ENCODE data around the gene PLXNC1.

The PLXNC1 gene

DNA sequence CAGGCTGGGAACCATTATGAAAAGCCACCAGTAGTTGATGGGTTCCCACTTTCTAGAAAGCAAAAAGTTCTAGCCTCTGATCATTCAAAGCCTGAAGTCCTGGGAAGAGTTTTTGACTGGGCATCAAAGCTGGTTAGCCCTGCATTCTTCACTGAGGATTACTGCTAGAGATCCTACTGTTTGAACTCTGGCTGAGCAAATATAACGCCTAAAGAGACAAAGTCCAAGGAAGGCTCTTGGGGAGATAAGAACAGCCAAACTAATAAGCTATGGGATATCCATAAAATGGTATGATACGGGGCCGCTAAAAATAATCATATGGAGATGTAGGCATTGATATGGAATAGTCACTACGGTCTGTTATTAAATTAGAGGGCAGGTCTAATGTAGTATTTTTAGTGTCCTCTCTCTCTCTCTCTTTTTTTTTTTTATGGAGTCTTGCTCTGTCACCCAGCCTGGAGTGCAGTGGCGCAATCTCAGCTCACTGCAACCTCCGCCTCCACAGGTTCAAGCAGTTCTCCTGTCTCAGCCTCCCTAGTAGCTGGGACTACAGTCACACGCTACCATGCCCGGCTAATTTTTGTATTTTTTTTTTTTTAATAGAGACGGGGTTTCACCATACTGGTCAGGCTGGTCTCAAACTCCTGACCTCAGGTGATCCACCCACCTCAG, 35.5 kb downstream of the PLXNC1 start:
- no peak for DNase-seq

DNA sequence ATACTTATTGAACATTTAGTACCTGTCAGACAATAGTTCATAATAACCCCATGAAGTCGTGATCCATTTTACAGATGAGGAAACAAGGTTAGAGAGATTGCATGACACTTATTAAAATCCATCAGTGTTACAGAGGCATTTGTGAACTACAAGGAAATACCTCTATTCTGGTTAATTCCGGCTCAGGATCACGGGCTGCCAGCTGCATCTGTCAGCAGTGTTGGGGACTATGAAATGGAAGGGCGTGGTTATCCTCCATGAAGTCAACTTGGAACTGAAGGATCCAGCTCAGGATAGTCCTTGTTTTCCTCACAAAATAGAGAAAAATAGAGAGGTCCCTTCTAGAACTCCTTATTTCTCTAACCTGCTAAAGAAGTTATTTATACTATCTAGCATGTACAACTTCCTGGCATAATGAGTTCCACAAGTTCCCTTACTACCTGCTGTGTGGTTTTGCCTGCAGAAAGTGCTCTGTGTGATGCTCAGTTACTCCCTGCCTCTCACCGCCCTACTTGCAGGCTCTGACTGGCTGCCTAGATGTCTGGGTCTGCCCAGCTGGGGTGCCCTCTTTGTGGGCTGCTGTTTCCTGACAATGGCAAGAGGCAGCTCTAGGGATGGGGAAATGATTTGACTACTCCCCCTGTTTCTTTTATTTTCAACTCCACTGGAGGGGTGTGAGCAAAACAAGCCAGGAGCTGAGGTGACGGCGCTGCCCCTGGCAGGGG, 36.8 kb downstream of the PLXNC1 start:
- DNase-seq, result no peak

DNA sequence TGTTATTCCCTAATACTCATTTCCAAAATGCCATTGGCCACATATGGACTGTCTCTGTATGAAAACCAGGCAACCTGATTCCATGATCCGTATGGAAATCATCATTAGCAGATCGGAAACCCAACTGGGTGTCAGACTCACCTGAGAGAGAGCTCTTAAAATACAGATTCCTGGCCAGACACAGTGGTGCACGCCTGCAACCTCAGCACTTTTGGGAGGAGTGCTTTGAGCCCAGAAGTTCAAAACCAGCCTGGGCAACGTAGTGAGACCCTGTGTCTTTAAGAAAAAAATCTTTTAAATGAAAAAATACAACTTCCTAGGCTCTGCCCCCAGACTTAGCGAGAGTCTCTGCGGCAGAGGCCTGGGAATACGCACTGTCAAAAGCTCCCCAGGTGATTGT, 37.4 kb downstream of the PLXNC1 start:
- DNase-seq, result no peak

DNA sequence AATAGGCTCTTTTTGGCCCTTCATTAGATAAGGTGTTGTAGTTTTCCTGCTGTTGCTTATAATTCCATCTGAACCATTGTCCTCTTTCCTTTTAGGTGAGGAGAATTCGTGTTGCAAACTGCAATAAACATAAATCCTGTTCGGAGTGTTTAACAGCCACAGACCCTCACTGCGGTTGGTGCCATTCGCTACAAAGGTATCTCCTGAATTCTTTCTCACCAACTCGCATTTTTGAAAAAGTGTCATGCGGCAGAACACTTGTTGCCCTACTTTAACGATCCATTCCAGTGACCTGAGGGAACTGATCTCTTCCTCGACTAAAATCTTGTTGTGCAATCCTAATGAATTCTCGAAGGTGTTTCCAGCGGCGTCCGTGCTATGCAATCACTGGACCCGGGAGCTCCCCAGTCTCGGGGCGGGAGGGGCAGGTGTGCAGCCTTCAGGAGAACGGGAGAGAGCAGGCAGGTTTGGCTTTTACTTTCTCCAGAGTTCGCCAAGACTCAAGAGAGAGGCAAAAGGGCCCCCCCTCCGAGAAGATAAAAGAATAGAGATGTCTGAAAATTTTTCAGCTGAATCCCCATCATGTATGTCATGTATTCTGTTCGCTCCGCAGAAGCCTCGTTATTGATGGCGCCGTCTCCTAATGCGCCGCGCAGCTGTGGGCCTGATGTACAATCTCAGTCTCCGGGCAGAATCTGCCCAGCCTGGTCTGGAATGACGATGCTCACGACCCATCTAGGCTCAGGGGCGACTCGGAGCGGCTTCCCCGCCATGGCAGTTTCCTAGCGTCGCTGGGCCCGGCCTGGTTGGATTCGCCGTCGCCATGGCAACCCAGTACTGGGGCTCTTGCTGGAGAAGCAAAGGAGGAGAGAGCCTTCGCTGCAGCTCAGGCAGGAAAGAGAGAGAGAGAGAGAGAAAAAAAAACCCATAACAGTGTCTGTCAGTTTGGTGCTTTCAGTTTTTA, 38.2 kb downstream of the PLXNC1 start:
- DNase-seq, result no peak

DNA sequence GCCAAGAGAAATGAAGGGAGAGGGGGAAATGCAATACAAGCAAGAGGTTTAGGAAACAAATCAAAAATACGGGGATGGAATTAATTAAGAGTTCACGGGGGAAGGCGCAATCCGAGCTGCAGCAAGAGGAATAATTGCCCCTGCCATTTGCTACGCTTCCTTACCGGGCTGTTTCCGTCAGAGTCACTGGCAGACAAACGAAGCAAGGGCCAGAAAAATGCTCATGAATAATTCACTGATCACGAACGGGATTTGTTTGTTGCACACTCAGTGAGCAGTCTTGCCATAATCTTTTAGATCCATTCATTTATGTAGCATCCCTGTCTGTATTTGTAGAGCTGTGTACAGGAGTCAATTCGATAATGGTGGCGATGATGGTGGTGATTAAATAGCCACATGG, 39.0 kb downstream of the PLXNC1 start:
- no peak for DNase-seq

DNA sequence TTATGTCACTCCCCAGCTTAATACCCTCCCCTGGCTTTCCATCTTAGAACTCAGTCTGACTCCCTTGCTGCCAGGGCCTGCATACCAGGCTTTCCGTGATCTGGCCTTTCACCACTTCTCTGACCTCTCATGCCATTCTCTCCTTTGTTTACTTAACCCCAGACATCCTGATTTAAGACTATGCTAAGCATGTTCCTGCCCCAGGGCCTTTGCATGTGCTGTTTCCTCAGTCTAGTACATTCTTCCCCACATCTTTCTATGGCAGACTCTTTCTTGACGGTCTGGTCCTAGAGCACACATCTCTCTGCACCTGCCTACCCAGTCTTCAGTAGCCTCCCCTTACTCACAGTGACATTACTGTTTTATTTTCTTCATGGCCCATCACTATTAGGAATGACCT, 42.2 kb downstream of the PLXNC1 start:
- DNase-seq, result no peak

DNA sequence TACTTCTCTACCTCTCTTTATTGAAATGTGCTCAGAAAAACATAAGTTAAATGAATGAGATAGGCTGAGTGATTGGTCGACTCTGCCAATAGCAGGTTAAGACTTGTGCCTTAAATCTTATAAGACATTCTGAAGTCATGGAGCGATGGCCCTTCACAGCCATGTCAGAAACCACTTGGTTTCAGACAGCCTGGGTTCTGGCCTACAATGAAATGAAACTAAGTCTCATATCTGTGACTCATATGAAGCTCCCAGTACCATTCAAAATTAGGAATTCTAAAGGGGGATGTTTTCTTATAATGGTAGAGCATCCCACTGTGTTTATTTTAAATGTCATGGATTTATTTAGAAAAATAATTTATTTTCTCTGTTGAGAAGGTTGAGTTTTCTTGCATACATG, 42.6 kb downstream of the PLXNC1 start:
- no peak for DNase-seq

DNA sequence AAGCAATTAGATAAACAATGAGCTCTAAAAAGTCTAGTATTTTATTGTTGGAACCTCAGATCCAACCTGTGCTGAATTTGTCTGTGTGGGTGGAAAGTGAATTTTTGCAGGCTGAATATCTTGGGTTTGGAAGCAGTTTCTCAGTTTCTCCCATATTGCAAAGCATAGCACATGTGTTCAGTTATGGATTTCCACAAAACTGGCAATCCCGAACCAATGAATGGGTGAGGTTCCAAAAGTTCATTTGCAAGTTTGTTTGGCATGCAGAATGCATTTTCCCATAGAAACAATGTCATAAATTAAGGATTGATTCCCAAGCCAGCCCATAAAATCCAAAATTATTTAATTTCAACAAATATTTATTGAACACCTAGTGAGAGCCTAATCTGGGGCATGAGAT, 43.4 kb downstream of the PLXNC1 start:
- no peak for DNase-seq

DNA sequence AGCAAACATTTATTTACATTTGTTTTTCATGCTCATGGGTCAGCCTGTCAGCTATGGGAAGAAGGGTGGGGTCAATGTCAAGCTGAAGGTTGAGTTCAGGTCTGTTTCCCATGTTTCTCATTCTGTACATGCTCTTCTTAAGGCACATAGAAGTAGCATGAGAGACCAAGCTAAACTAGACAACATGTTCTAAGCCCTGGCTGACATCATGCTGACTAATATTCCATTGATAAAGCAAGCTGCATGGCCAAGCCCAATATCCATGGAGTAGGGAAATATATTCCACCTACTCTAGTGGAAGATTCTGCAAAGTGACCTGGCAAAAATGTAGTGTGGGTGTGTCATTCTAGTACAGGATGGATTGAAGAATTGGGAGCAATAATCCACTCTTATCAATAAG, 44.1 kb downstream of the PLXNC1 start:
- DNase-seq, result no peak

DNA sequence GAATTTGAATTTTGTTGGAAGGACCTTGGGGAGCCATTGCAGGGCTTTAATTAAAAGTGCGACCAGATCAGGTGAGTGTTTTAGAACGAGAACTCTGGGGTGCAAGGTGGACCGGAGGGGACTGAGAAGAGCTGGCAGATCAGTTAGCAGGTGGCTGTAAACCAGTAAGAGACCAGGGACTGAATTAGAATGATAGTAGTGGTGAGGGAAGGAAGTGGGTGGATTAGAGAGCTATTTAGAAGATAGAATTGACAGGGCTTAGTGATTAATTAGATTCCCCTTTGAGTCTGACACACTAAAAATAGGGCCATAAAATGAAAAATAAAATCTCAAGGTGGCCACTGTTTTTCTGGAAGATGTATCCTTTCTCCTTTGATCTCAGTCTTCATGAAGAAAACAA, 44.8 kb downstream of the PLXNC1 start:
- DNase-seq, result no peak

DNA sequence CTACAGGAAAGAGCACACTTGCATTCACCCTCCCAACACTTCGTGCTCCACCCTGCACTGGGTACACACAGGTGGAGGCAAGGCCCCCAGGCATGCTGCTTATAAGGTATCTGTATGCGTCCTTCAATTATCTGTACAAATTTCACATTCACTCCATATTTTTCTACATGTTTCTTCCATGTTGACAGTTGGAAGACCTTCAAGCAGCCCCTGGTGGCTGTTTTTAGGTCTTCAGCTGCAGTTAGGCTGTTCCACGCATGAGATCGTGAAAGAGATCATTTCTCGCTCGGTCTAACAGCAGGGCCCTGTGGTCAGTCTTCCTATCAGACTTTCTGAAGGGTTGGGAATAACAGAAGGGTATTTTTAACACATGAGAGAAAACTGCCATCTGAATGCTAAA, 47.1 kb downstream of the PLXNC1 start:
- DNase-seq, result no peak

DNA sequence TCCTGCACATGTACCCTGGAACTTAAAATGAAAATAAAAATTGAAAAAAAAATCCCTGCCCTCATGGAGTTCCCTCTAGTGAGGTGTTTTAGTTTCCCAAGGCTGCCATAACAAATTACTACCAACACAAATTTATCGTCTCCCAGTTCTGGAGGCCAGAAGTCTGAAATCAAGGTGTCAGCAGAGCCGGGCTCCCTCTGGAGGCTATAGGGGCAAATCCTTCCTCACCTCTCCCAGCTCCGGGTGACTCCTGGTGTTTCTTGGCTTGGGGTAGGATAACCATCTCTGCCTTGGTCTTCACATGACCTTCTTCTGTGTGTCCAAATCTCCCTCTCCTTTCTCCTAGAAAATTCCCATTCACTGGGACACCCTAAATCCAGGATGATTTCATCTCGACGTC, 50.1 kb downstream of the PLXNC1 start:
- DNase-seq, result no peak

DNA sequence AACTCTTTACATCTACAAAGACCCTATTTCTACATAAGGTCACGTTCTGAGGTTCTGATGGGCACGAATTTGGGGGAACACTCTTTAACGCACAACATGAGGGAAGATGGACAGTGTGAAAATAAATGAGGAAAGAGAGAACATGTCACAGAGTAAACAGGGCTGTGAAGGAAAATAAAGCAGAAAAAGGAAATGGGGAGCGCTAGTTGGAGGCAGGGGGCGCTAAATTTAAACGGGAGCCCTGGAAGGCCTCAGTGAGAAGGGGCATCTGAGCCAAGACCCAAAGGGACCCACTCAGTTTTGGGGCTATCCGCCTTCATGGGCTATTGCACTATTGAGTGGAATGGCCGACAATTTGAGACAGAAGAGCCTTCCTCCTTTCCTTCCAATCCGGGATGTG, 50.5 kb downstream of the PLXNC1 start:
- no peak for DNase-seq

DNA sequence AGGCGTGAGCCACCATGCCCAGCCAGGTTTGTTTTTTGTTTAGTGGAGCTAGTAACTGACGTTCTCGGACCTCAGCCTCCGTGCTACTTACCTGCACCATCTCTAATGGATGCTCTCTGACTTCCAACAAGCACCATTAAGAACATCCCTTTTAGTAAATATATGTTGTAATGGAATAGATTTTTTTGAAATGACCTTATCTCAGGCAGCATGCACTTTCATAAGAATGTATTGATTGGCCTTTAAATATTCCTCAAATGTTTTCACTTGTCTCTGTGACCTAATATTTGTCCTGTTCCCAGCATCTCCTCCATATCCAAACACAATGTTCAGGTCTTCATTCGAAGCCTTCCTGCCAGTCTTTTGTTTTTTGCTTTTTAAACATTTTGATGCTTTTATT, 51.7 kb downstream of the PLXNC1 start:
- DNase-seq, result no peak

DNA sequence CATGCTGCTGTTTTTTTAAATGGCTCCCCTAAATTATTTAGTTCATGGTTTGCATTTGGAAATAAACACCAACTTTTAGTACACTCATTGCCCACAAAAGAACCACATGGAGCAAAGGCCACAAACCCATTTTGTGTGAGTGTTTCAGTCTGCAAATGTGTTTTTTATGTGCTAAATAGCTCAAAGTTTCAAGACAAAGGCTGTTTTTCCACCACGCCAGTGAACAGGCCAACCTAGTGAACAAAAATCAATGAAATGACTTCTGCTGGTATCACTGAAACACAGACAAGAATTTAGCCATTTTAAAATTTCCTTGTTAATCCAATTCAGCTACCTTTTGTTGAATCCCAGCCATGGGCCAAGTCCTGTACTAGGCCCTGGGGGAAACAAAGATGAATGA, 52.3 kb downstream of the PLXNC1 start:
- no peak for DNase-seq

DNA sequence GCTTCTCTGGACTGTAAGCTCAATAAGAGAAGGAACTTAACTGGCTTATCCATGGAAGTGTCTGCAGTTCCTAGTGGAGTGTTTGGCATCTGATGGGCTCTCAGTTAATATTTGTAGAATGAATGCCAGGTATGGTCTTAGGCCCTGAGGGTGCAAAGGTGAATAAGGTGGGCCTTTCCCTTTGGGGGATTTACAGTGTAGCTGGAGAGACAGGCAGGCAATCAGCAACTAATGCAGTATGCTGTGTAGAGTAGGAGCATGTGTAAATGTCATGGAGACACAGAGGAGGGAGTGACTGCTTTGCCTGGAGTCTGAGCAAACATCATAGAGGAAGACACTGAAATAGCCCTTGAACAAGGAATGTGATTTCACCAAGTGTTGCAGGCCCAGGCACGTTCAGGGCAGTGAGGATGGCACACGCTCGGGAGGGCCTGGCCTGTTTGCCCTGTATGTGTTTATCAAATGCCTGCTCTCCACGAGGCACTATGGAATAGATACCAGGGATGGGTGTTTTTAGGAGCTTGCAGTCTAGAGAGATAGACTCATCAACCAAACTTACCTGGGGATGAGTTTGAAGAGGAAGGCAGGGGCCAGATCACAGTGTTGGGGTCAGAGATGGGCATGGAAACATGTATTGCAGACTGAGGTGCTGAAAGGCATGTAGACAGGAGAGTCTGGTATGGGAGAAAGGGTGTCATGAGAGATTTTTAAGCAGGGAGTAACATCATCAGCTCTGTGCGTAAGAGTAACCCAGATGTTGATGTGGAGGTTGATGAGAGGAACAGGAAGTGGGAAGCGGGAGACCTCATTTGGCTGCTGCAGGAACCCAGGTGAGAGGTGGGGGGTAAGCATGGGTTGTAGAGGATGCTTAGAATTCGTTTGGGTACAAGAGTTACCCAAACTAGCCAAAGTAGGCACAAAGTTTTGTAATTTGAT, 54.1 kb downstream of the PLXNC1 start:
- peak; percentile 80 for DNase-seq

DNA sequence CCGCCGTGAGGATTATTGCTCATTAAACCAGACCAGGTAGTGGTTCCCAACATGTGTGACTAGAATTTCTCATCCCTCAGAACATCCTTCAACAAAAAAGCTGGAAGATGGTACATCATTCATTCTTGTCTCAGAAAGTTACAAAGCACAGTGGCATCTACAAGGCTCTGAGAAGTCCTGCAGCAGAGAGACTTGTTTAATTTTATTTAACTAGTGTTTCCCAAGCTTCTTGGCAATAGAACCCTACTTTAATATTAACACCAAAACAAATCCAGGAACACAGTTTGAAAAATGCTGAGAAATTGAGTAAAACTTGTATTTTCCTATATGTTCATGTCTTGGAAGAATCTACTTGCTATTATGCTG, 54.8 kb downstream of the PLXNC1 start:
- no peak for DNase-seq

DNA sequence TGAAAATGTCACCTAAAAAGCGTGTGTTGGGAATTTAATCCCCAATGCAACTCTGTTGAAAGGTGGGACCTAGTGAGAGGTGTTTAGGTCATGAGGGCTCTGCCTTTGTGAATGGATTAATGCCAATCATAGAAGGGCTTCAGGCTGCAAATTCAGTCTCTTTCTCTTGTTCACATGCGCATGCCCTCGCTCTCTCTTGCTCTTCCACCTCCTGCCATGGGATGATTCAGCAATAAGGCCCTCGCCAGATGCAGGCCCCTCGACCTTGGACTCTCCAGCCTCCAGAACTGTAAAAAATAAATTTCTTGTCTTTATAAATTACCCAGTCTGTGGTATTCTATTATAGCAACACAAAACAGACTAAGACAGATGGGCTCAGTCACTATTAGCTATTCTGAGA, 55.4 kb downstream of the PLXNC1 start:
- DNase-seq, result no peak

DNA sequence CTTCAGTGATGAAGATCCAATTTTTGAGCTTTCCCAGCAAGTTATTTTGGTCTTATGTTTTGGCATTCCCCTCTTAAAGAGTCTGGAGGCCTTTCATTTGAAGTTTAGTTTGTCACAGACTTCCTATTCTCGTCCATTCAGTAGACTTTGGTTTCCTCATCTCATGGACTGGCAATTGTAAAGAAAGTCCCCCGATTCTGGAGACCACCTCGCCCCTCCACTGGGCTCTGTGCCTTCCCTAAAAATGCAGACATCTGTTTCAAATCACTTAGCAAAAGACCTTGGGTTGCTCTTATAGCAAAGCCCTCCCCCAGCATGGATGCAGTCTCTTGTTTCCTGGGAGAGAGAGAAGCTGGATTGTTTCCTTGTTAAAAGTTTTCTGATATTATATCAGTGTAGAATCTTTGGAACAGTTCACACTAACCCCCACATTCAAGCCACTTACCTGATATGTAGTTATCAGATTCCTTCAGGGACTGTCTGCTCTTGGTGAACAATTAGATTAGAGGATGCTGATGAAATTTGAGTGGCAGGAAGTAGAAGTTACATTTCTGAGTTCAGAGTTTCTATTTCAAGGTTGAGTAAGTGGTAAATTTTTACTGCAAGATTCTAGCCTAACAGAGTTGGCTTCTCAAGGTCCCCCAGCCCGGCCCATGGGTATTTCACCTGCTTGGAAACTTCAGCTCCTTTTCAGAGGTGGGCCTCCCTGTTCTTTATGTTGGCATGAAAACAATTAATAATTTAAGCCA, 56.3 kb downstream of the PLXNC1 start:
- DNase-seq, result no peak

DNA sequence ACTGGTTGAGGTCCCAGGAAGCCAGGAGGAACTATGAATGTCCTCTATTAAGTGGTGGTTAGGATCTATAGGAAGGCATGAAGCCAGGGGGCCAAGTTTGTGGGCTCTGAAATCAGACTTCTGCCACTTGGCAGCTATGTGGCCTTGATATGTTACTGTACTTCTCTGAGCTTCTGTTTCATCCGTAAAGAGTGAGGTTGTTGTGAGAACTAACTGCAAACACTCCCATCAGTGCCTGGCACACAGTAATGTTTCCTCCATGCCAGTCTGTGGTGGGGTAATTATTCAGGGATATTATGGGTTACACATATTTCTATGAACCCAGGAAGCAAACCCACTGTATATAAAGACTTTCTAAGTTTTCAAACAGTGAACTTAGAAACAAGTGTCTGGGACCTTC, 57.4 kb downstream of the PLXNC1 start:
- DNase-seq, result no peak

DNA sequence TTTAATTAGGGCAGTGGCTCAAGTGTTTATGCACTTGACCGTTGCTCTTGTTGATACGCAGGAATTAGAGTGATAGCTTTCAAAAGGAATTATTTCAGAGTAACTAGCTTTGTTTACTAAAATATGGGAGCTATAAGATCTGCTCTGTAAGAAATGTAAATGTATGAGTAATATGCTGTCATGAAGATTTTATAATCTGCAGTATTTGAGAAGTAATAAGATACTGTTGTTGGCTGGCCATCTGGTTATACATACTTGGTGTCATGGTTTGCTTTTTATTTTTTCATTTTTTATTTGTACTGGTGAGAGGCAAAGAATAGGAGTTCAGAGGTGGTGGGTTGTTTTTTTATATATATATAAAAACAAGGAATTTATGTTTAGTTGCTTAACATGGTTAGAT, 58.5 kb downstream of the PLXNC1 start:
- DNase-seq, result no peak

DNA sequence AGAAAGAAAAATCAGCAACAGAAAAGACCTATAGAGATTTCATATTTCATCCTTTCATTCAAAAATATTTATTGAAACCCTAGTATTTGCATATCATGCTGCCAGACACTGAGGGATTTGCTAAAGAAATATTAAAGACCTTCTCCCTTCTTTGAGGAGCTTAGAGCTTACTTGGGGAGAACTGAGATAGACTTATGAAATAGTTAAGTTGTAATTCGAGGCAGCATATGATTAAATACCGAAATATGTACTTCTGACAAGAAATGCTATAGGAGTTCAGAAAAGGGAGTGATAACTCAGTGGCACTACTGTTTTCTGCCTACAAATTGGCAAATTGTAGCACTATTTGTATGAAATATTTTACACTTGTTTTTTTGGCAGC, 59.1 kb downstream of the PLXNC1 start:
- DNase-seq, result no peak

All from NCI-H510A treated with DMSO at 0.1 percent for 48 hours (cell line).